Osteocyte (in vitro differentiated cells): ENCODE results near the gene MYO7B. TPM values are rescaled to one million over a fixed set of nuclear protein-coding genes. Genes with fewer than 3 reads are reported as not detected.

Experiments used
- DNase-seq: peaks from one replicate; pipeline ENCODE4 v3.0.0; 2021; ENCODE audit warnings: mixed read lengths; ENCODE audit not compliant: unreplicated experiment; ENCODE audit errors: extremely low spot score
- H3K27ac Mint-ChIP-seq: one replicate; pipeline ENCODE4 v1.8.0; 2021; ENCODE audit warnings: mild to moderate bottlenecking, mixed read lengths; ENCODE audit not compliant: unreplicated experiment
- H3K27me3 Mint-ChIP-seq: one replicate; pipeline ENCODE4 v1.8.0; 2021; ENCODE audit warnings: mixed read lengths; ENCODE audit not compliant: unreplicated experiment
- H3K36me3 Mint-ChIP-seq: one replicate; pipeline ENCODE4 v1.8.0; 2021; ENCODE audit warnings: mixed read lengths; ENCODE audit not compliant: unreplicated experiment
- H3K4me1 Mint-ChIP-seq: one replicate; pipeline ENCODE4 v1.8.0; 2021; ENCODE audit warnings: mixed read lengths; ENCODE audit not compliant: unreplicated experiment
- H3K4me3 Mint-ChIP-seq: one replicate; pipeline ENCODE4 v1.8.0; 2021; ENCODE audit warnings: mild to moderate bottlenecking, moderate library complexity, mixed read lengths; ENCODE audit not compliant: unreplicated experiment
- H3K9me3 Mint-ChIP-seq: one replicate; pipeline ENCODE4 v1.8.0; 2021; ENCODE audit warnings: mixed read lengths; ENCODE audit not compliant: unreplicated experiment
- CTCF ChIP-seq: fragments of 200-600 bp; sonication (generic); IDR thresholded peaks from 2 replicates; pipeline ENCODE4 v1.5.0; 2021; ENCODE audit warnings: antibody characterized with exemption, mild to moderate bottlenecking, moderate library complexity
- total RNA-seq: library from RNA; stranded (reverse); gene quantifications from 2 replicates; pipeline ENCODE4 v1.2.1, GENCODE V29; 2021

Gene MYO7B
- total RNA-seq, 1 donor from 2014 or later, result not detected

DNA sequence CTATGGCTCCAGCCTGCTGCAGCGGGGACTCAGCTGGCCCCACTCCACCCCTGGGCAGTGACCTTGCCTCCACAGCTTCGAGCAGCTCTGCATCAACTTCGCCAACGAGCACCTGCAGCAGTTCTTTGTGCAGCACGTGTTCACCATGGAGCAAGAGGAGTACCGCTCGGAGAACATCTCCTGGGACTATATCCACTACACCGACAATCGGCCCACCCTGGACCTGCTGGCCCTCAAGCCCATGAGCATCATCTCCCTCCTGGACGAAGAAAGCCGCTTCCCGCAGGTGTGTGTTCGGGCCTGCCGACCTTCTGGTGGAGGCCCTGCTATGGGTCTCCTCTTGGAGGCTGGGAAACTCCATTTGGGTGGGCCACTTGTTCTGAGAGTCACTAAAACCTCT, 48.6 kb downstream of the MYO7B start:
- peaks cover 3% of the 10 kb centered on the region for H3K27me3 Mint-ChIP-seq
- DNase-seq, result peak; percentile 81
- H3K9me3 Mint-ChIP-seq, result no peaks in the 10 kb centered on the region
- H3K36me3 Mint-ChIP-seq, result no peaks in the 10 kb centered on the region
- H3K4me1 Mint-ChIP-seq, result no peaks in the 10 kb centered on the region
- no peak overlapping the region for H3K27ac Mint-ChIP-seq
- no peak for TF ChIP-seq CTCF
- H3K4me3 Mint-ChIP-seq, result no peak overlapping the region

DNA sequence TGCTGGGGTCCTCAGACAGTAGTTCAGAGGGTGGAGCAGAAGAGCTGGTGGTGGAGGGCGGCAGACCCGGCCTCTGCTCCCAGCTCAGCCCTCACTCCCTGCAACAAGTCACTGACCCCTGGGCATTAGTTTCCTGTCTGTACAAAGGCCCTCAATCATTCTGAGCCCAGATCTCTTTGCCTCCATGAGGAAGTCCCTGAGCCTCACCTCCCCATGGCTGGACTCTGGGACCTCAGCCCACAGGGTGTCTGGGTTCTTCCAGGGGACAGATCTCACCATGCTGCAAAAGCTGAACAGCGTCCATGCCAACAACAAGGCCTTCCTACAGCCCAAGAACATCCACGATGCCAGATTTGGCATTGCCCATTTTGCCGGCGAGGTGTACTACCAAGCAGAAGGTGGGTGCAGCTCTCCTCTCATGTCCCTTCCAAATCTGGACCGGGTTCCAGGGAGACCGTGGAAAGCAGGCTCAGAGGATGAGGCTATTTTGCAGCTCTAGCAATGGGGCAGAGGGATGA, 49.1 kb downstream of the MYO7B start:
- Mint-ChIP-seq H3K4me3 (no peak overlapping the region), H3K27ac (no peak overlapping the region), H3K4me1 (no peaks in the 10 kb centered on the region), H3K36me3 (no peaks in the 10 kb centered on the region), H3K27me3 (peaks cover 3% of the 10 kb centered on the region), H3K9me3 (no peaks in the 10 kb centered on the region)
- DNase-seq, result peak; percentile 53
- no peak for TF ChIP-seq CTCF

- no peak overlapping the region for H3K27ac Mint-ChIP-seq
- peaks cover 3% of the 10 kb centered on the region for H3K27me3 Mint-ChIP-seq
- H3K9me3 Mint-ChIP-seq, result no peaks in the 10 kb centered on the region
- DNase-seq, result peak; percentile 6
- no peak for TF ChIP-seq CTCF
- no peaks in the 10 kb centered on the region for H3K4me1 Mint-ChIP-seq
- H3K4me3 Mint-ChIP-seq, result no peak overlapping the region
- no peaks in the 10 kb centered on the region for H3K36me3 Mint-ChIP-seq
Observed at GRCh38 chr2:127585270-127585807, 49.9 kb downstream of the MYO7B start.

GRCh38 chr2:127586136-127586535, 50.7 kb downstream of the MYO7B start:
- no peak for TF ChIP-seq CTCF
- H3K27me3 Mint-ChIP-seq, result peaks cover 3% of the 10 kb centered on the region
- H3K4me3 Mint-ChIP-seq, result no peak overlapping the region
- no peaks in the 10 kb centered on the region for H3K36me3 Mint-ChIP-seq
- H3K27ac Mint-ChIP-seq, result no peak overlapping the region
- no peaks in the 10 kb centered on the region for H3K9me3 Mint-ChIP-seq
- DNase-seq, result peak; percentile 64
- H3K4me1 Mint-ChIP-seq, result no peaks in the 10 kb centered on the region

DNA sequence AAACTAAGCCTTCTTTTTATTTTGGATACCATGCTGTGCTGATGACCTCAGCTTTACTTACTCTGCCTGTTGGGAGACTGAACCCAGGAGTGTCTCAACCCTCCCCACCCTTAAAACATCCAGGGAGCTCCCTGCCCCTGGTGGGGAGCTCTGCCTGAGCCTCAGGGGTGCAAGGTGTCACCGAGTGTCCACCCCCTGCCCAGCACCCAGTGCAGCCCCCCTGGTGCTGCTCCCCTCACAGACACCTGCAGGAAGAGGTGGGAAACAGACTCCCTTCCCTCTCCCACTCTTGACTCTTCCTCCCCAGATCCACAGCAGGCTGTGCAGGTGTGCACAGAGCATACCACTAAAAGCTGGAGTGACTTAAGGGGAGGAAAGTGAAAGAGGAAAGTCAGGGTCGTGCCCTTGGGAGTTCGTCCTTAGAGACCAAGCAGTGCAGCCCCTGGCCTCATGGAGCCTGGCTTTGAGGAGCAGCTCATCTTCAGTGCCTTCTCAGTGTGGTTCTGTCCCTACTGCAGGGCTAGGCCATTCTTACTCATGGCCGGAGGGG, 51.3 kb downstream of the MYO7B start:
- TF ChIP-seq CTCF, result no peak
- peak; percentile 59 for DNase-seq
- peaks cover 3% of the 10 kb centered on the region for H3K27me3 Mint-ChIP-seq
- H3K27ac Mint-ChIP-seq, result no peak overlapping the region
- H3K9me3 Mint-ChIP-seq, result no peaks in the 10 kb centered on the region
- H3K4me3 Mint-ChIP-seq, result no peak overlapping the region
- no peaks in the 10 kb centered on the region for H3K36me3 Mint-ChIP-seq
- peaks cover 3% of the 10 kb centered on the region for H3K4me1 Mint-ChIP-seq
